Measurements from ENCODE around the gene HOXA9.

DNA sequence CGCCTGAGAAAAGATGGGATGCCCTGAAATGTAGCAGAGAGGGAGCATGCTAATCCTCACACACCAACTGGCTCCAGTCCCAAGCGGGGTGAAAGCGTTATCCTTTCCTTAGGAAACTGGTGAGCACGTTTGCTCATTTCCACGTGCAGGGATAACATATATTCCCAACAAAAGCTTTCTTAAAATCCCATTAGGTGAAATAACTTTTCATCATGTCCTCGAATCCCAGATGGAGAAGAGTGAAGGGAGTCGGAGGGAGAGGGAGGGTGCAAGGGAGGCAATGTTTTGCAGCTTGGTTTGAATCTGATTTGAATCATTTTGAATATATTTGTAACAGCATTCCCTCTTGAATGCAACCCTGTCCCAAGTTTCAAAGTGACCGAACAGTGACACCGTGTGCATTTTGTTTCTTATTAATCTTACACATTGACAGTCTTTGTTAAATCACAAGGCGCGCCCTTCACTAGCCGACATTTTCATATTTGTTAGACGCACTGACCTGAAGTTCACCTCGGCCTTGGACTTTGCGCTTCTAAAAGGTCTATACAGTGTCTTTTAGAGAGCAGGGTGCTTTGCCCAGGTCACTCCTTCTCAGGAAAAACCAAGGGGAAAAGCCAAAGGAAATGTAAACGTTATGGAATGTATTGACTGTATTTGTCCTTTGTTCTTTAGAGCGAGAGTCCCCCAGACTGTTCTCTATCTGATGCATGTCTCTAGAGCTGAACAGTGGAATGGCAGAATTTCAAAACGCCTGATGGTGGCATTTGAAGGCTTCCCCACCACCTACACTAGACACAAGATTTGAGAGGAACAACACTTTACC is 31.7 kb downstream of the HOXA9 start:
- no peak for TF ChIP-seq POLR2A (IDR thresholded peaks at IDR 0.05)
- TF ChIP-seq, protein P1, sequence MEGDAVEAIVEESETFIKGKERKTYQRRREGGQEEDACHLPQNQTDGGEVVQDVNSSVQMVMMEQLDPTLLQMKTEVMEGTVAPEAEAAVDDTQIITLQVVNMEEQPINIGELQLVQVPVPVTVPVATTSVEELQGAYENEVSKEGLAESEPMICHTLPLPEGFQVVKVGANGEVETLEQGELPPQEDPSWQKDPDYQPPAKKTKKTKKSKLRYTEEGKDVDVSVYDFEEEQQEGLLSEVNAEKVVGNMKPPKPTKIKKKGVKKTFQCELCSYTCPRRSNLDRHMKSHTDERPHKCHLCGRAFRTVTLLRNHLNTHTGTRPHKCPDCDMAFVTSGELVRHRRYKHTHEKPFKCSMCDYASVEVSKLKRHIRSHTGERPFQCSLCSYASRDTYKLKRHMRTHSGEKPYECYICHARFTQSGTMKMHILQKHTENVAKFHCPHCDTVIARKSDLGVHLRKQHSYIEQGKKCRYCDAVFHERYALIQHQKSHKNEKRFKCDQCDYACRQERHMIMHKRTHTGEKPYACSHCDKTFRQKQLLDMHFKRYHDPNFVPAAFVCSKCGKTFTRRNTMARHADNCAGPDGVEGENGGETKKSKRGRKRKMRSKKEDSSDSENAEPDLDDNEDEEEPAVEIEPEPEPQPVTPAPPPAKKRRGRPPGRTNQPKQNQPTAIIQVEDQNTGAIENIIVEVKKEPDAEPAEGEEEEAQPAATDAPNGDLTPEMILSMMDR (IDR thresholded peaks at IDR 0.05) = no peak

Measured in Peyer's patch (tissue), 4 donors.